Astrocyte of the cerebellum (primary cell): ENCODE results near the gene CLCN1.

ENCODE experiments used
- DNase-seq: peaks from one replicate; pipeline ENCODE4 v3.0.0-alpha.2; 2011; ENCODE audit warnings: low read depth
- H3K4me3 ChIP-seq: 2 replicates; pipeline ENCODE4 v1.5.1; 2011; ENCODE audit warnings: mild to moderate bottlenecking, low read depth, low read length, moderate library complexity
- in situ Hi-C: cut with HindIII; loops from 2 replicates; pipeline ENCODE4 v1.10.0; 2017; ENCODE audit warnings: low sequenced_read_pairs
- TF ChIP-seq, protein P1 (sequence below): IDR thresholded peaks from 2 replicates; pipeline ENCODE4 v1.5.1; 2012; ENCODE audit warnings: low read length, low read depth, moderate library complexity, mild to moderate bottlenecking; ENCODE audit errors: missing control alignments

Gene CLCN1

DNA sequence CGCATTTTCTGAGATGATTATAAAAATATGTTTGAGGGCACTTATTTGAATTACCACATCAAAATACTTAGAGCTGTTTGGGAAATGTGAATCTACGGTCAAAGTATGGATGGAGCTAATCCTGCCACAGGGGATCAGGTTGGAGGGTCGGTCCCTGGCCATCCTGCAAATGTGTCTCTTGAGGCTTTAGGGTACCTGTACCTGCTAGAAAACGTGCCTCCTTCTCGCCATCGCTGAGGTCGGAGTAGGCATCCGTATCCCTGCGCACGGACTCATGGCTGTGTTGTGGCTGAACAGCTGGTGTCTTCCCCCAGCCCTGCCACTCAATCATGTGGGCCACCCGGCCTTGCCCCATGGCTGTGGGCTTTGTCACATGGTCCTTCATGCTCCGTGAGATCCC, 42.7 kb downstream of the CLCN1 start:
- in situ Hi-C loops, result no loop called here
- no peak for DNase-seq
- TF ChIP-seq, protein P1, sequence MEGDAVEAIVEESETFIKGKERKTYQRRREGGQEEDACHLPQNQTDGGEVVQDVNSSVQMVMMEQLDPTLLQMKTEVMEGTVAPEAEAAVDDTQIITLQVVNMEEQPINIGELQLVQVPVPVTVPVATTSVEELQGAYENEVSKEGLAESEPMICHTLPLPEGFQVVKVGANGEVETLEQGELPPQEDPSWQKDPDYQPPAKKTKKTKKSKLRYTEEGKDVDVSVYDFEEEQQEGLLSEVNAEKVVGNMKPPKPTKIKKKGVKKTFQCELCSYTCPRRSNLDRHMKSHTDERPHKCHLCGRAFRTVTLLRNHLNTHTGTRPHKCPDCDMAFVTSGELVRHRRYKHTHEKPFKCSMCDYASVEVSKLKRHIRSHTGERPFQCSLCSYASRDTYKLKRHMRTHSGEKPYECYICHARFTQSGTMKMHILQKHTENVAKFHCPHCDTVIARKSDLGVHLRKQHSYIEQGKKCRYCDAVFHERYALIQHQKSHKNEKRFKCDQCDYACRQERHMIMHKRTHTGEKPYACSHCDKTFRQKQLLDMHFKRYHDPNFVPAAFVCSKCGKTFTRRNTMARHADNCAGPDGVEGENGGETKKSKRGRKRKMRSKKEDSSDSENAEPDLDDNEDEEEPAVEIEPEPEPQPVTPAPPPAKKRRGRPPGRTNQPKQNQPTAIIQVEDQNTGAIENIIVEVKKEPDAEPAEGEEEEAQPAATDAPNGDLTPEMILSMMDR, result no peak
- H3K4me3 ChIP-seq, result no peak overlapping the region

DNA sequence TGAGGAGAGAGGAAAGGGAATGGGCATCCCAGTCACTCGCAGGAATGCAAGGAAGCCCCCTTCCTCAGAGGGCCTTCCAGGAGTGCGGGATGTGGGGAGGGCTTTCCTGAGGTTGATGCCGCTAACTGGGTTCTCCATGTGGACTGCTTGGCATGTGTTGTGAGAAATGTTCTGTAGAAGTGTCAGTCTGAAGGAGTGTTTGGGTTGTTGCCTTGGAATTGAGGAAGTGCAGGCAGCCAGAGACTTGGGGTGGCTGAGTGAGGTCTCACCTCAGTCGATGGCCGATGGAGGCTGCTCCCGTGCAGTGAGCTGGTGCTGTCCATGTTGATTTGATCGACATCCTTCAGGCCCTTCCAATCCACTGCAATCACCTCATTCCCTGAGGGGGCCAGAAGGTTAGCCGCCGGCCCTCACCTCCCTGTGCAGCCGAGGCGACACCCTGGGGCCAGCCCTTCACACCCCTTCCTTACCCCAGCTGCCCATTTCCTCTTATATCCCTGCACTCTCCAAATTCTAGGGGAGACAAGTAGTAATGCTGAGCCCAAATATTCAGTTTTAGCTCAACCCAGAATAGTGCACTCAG, 44.0 kb downstream of the CLCN1 start:
- in situ Hi-C loops, result no loop called here

DNA sequence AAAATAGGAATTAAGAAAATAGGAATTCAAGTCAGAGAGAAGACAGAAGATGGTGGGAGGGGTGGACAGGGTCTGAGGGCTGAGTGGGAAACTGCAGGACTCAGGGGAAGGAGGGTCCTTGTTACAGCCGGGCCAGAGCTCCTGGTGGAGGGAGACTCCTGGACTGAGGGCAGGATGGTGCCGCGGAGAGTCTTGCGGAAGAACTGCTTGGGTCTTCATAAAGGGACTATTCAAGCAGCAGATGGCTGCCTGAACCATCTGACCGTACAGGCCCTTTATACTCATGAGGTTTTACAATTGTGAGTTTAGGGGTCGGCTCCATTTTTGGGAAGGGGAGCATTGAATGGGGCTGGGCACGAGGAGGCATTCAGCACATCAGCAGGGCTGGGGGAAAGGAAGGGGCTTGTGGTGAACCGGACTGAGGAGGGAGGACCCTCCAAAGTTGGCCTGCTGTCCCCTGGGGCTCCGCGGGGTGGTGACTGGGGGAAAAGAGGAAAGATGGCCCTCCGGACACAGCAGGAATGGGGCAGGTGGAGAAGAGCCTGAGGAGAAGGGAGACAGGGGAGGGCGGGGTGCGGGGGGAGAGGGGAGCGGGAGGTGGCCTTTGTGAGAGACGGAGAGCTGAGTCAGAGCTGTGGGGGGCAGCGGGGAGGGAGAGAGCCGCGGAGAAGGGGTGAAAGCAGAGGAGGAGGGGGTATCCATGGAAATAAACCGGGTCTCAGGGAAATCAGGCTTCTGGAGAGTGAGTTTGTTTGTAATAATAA, 45.1 kb downstream of the CLCN1 start:
- no peak for DNase-seq
- H3K4me3 ChIP-seq, result no peak overlapping the region
- in situ Hi-C loops, result no loop called here
- TF ChIP-seq, protein P1, result no peak

More for the DNA sequence above, 44.0 kb downstream of the CLCN1 start:
- TF ChIP-seq, protein P1, result no peak
- no peak for DNase-seq
- H3K4me3 ChIP-seq, result no peak overlapping the region

DNA sequence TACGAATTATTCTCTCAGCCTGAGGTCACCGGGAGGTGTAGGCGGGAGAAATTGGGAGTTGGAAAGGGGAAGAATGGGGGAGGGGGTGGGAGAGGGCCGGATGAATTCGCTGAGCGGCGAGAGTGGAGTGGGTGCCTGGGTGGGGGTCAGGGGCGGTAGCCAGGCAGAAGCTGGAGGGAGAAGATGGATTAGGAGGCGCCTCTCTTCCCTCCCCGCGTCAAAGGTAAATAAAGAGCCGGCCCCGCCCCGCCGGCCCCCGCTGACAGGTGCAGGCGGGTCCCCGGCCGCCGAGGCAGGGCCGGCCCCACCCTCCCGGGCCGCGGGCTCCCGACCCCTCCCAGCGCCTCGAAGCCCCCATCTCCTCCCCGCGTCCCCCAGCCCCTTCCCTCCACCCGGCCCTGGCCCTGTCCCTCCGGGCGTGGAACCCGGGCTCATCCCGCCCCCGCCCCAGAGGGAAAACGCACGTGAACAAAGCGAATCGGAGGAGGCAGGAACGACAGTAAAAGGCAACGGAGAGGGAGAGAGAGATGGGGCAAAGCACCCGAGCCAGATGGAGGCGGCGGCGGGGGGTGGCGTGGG, 45.7 kb downstream of the CLCN1 start:
- in situ Hi-C loops, result no loop called here
- no peak for DNase-seq
- peak overlapping the region; percentile 49 for H3K4me3 ChIP-seq
- TF ChIP-seq, protein P1, result no peak

DNA sequence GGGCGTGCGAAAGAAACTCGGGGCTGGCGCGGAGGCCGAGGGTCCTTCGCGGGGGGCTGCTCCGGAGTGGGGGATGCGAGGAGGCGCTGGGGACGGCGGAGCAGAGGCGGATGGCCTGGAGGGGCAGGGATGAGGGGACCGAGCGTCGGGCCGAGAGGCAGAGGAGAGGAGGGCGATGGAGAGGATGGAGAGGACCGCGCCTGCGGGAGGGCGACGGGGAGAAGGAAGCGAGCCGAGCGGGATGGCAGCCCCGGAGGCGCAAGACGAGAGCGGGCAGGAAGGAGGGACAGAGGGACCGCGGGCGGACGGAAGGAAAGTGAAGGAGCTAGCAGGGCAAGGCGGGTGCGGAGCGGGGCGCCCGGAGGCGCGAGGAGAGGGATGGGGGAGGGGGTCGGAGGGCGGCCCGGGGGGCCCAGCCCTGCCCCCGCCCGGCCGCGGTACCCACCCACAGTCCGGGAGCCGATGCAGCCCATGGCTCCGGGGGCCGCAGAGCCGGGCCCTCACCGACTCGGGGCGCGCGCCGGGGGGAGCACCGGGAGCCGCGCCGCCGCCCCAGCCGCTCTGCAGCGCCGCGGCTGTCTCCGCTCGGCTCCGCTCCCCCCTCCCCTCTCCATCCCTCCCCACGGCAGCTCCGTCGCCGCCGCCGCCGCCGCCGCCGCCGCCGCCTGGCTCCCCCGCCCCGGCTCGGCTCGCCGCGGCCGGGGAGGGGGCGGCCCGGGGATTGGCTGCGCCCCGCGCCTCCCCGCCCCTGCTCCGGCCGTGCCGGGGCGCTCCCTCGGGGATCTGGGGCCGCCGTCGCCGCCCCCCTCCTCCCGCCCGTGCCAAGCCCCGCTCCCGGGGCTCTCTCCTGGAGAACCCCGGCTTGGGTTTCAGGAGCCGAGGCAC, 46.5 kb downstream of the CLCN1 start, which contains the start of gene FAM131B:
Gene FAM131B (minus strand): TSS at position 583 of the 885 bp plus-strand sequence. CDS start 110 bp downstream, at position 473.
- in situ Hi-C loops, result no loop called here
- TF ChIP-seq, protein P1, result no peak
- peak within 1 kb of the TSS; percentile 49 for H3K4me3 ChIP-seq
- no peak for DNase-seq
